HCT116 (cell line): ENCODE results near the gene C14orf132. TPM values are rescaled to one million over a fixed set of nuclear protein-coding genes. Genes with fewer than 3 reads are reported as not detected.

Source experiments
- ATAC-seq: fragments of 200-7000 bp; cut with Tn5 transposase; 2 replicates; pipeline ENCODE4 v1.9.1; 2020; ENCODE audit warnings: mild to moderate bottlenecking, moderate library complexity
- BruUV-seq: library from RNA; stranded (reverse); fragments of 400-500 nt; replicated peaks from 2 replicates; lab custom pipeline; 2021; lab: Mats Ljungman, UMichigan
- CTCF ChIA-PET: fragments of 300-600 bp; sonication (Branson Sonifier 250); formaldehyde crosslinking; loops from one replicate; lab custom pipeline; 2021; ENCODE audit warnings: antibody characterized with exemption; lab: Charles Lee
- POLR2A ChIA-PET: fragments of 300-600, 350-600 bp; sonication (Branson Sonifier 250); formaldehyde crosslinking; loops from one replicate; lab custom pipeline; 2021; ENCODE audit warnings: antibody characterized with exemption; lab: Charles Lee
- RAD21 ChIA-PET, 2 experiments: fragments of 300-600 bp; sonication (Branson Sonifier 250); formaldehyde crosslinking; loops; one replicate each; lab custom pipeline; 2023; ENCODE audit warnings: low total read pairs in 2 of 2; ENCODE audit not compliant: uncharacterized antibody in 2 of 2, unreplicated experiment in 2 of 2, low non-redundant PET in 1 of 2; lab: Charles Lee
- DNase-seq: peaks from one replicate; pipeline ENCODE4 v3.0.0-alpha.2; 2010; ENCODE audit warnings: low read depth, low spot score
- H2AFZ ChIP-seq: fragments of 200-600 bp; shearing (Covaris generic), sonication (generic); 2 replicates; pipeline ENCODE4 v1.6.1; 2017; ENCODE audit warnings: low read depth, mixed run types, mixed read lengths, antibody characterized with exemption, low read length; ENCODE audit not compliant: poor library complexity, severe bottlenecking
- H3K27ac ChIP-seq: 2 replicates; pipeline ENCODE4 v1.5.1; 2012; ENCODE audit warnings: low read depth, low read length
- H3K27me3 ChIP-seq: fragments of 200-600 bp; sonication (generic); 2 replicates; pipeline ENCODE4 v1.6.1; 2016; ENCODE audit warnings: mixed run types, low read length, mixed read lengths; ENCODE audit not compliant: insufficient read depth
- H3K36me3 ChIP-seq, 2 experiments: fragments of 200-500 bp in 1 of 2; fragments of 200-600 bp in 1 of 2; sonication (Bioruptor generic) in 1 of 2; sonication (generic) in 1 of 2; 2 replicates each; pipeline versions ENCODE4 v1.5.1 to v1.6.1; 2014 to 2016; ENCODE audit warnings: low read length in 2 of 2, inconsistent platforms in 1 of 2, mixed read lengths in 1 of 2, mixed run types in 1 of 2; ENCODE audit not compliant: insufficient read depth in 2 of 2, control insufficient read depth in 1 of 2
- H3K4me1 ChIP-seq, 2 experiments: fragments of 200-600 bp in 1 of 2; sonication (generic) in 1 of 2; 2 replicates each; pipeline versions ENCODE4 v1.5.1 to v1.6.1; 2012 to 2017; ENCODE audit warnings: low read length in 2 of 2, inconsistent platforms in 1 of 2, mild to moderate bottlenecking in 1 of 2, mixed read lengths in 1 of 2, mixed run types in 1 of 2, moderate library complexity in 1 of 2; ENCODE audit not compliant: insufficient read depth in 2 of 2, control insufficient read depth in 1 of 2
- H3K4me2 ChIP-seq: fragments of 200-600 bp; sonication (generic); 2 replicates; pipeline ENCODE4 v1.6.1; 2017; ENCODE audit warnings: mixed run types, low read length, mixed read lengths
- H3K4me3 ChIP-seq, 2 experiments: fragments of 200-600 bp in 1 of 2; sonication (generic) in 1 of 2; replicated peaks in 1 of 2; 2 replicates each; pipeline ENCODE4 v1.5.1; 2011 to 2016; ENCODE audit warnings: low read length in 2 of 2, control low read depth in 1 of 2, low read depth in 1 of 2, mild to moderate bottlenecking in 1 of 2, mixed read lengths in 1 of 2, mixed run types in 1 of 2
- H3K79me2 ChIP-seq: fragments of 200-600 bp; sonication (generic); 2 replicates; pipeline ENCODE4 v1.6.1; 2017; ENCODE audit warnings: mild to moderate bottlenecking, mixed run types, low read length, moderate library complexity, mixed read lengths; ENCODE audit not compliant: insufficient read depth
- H3K9ac ChIP-seq: fragments of 200-600 bp; sonication (generic); 2 replicates; pipeline ENCODE4 v1.6.1; 2016; ENCODE audit warnings: low read length, mixed read lengths
- H3K9me2 ChIP-seq: fragments of 200-600 bp; sonication (generic), shearing (Covaris generic); 2 replicates; pipeline ENCODE4 v1.6.1; 2017; ENCODE audit warnings: mixed run types, mild to moderate bottlenecking, moderate library complexity; ENCODE audit not compliant: insufficient read depth
- H3K9me3 ChIP-seq, 2 experiments: fragments of 200-500 bp in 1 of 2; fragments of 200-600 bp in 1 of 2; sonication (Bioruptor generic) in 1 of 2; sonication (generic) in 1 of 2; 2 replicates each; pipeline ENCODE4 v1.6.1; 2014 to 2017; ENCODE audit warnings: low read length in 2 of 2, mixed read lengths in 2 of 2, inconsistent platforms in 1 of 2, low read depth in 1 of 2, mild to moderate bottlenecking in 1 of 2, mixed run types in 1 of 2, moderate library complexity in 1 of 2; ENCODE audit not compliant: control insufficient read depth in 1 of 2, insufficient read depth in 1 of 2
- H4K20me1 ChIP-seq: fragments of 200-600 bp; sonication (generic), shearing (Covaris generic); 2 replicates; pipeline ENCODE4 v1.6.1; 2017; ENCODE audit warnings: mixed run types, mild to moderate bottlenecking, moderate library complexity; ENCODE audit not compliant: insufficient read depth
- CBX3 ChIP-seq: IDR thresholded peaks from 2 replicates; pipeline ENCODE4 v1.6.1; 2012; ENCODE audit warnings: low read depth
- EZH2 ChIP-seq: fragments of 200-600 bp; sonication (generic); IDR thresholded peaks from 2 replicates; pipeline ENCODE4 v1.6.1; 2017; ENCODE audit warnings: antibody characterized with exemption, mixed run types
- FOSL1 ChIP-seq: IDR thresholded peaks from 2 replicates; pipeline ENCODE4 v1.6.1; 2012; ENCODE audit warnings: low read depth
- JUND ChIP-seq: IDR thresholded peaks from 2 replicates; pipeline ENCODE4 v1.6.1; 2012
- SRF ChIP-seq: IDR thresholded peaks from 2 replicates; pipeline ENCODE4 v1.6.1; 2012; ENCODE audit warnings: low read depth
- TCF7L2 ChIP-seq: IDR thresholded peaks from 2 replicates; pipeline ENCODE4 v1.7.0; 2011; ENCODE audit warnings: borderline replicate concordance, inconsistent platforms; ENCODE audit not compliant: insufficient read depth, insufficient read length; ENCODE audit errors: extremely low read depth
- YY1 ChIP-seq: IDR thresholded peaks from 2 replicates; pipeline ENCODE4 v1.6.1; 2011; ENCODE audit warnings: low read length, low read depth, moderate library complexity, mild to moderate bottlenecking; ENCODE audit not compliant: insufficient replicate concordance; ENCODE audit errors: extremely low read depth
- intact Hi-C: fragments of 100-400 bp; cut with micrococcal nuclease; formaldehyde crosslinking; loops from 2 replicates; pipeline ENCODE4 v1.10.0; 2022
- total RNA-seq: library from RNA; stranded (reverse); gene quantifications from one replicate; pipeline ENCODE4 v1.2.1, GENCODE V29; 2021; ENCODE audit not compliant: unreplicated experiment
- TF ChIP-seq, protein P1 (sequence below): IDR thresholded peaks from 2 replicates; pipeline ENCODE4 v1.6.1; 2012

Gene C14orf132
- total RNA-seq, 1 experiment from 2014 or later, result 3.4 TPM

DNA sequence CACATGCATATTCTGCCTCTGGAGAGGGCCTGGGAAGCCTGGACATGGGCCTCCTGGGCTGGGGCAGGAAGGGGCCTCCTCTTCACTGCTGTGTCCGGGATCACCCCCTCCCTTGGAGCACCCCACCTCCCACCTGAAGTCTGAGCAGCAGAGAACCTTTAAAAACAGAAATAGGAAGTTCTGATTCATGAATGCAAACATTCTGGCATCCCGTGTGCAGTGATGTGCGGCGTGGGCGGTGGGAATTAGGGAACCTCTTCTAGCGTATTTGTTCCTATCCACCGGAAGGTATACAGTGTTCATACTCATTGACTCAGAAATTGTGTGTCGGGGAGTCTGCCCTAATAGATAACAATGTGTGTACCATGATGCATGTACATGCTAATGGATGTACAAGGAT, 46.2 kb downstream of the C14orf132 start:
- no peaks in the 10 kb centered on the region; a peak in 1 of 4 replicates for H3K36me3 ChIP-seq
- intact Hi-C loops, result no loop called here
- H3K9me3 ChIP-seq, result no peaks in the 10 kb centered on the region
- H3K9me2 ChIP-seq, result no peaks in the 10 kb centered on the region
- H3K4me1 ChIP-seq, result peaks cover 11 to 30% of the 10 kb centered on the region in 2 experiments
- BruUV-seq, result no TSS peak
- ChIA-PET CTCF (interaction anchor here (1.5 kb wide), 1 partner anchor 13 kb away, joined by 5 read pairs; no protein-coding TSS in a partner anchor), POLR2A (no interaction called here), RAD21 (no interaction called here)
- no peak overlapping the region for H3K4me3 ChIP-seq
- DNase-seq (no peak), ATAC-seq (no peak)
- H3K27ac ChIP-seq, result no peak overlapping the region
- H4K20me1 ChIP-seq, result no peaks in the 10 kb centered on the region
- no peak for TF ChIP-seq TCF7L2
- no peak for TF ChIP-seq YY1
- TF ChIP-seq FOSL1, result no peak
- TF ChIP-seq, protein P1, sequence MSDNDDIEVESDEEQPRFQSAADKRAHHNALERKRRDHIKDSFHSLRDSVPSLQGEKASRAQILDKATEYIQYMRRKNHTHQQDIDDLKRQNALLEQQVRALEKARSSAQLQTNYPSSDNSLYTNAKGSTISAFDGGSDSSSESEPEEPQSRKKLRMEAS, result no peak
- no peak for TF ChIP-seq JUND
- no peak for TF ChIP-seq SRF
- H3K4me2 ChIP-seq, result peak overlapping the region; percentile 55
- no peak overlapping the region for H3K9ac ChIP-seq
- no peaks in the 10 kb centered on the region for H3K79me2 ChIP-seq
- no peak overlapping the region for H2AFZ ChIP-seq
- H3K27me3 ChIP-seq, result no peaks in the 10 kb centered on the region

DNA sequence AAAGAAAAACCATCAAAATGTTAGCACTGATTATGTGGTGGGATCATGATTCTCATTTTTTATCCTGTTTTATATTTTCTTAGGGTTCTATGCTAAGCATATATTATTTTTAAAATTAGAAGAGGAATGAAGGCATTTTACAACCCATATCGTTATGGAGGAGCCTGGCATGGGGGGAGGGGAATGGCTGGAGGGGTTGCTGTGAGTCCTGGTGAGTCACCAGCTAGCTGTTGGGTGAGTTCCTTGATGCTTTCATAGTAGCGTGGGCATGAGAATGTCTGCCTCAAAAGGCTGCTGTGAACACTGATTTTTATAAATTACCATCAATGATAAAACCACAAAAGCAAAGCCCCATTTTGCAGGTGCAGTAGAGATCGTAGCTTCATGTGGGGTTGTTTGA, 46.9 kb downstream of the C14orf132 start:
- Histone ChIP-seq H3K27ac (no peak overlapping the region), H3K36me3 (no peaks in the 10 kb centered on the region; a peak in 1 of 4 replicates), H4K20me1 (no peaks in the 10 kb centered on the region), H3K4me2 (peak overlapping the region; percentile 55), H3K4me1 (peaks cover 11 to 30% of the 10 kb centered on the region in 2 experiments), H2AFZ (no peak overlapping the region), H3K4me3 (no peak overlapping the region), H3K9me3 (no peaks in the 10 kb centered on the region), H3K9ac (no peak overlapping the region), H3K9me2 (no peaks in the 10 kb centered on the region), H3K27me3 (no peaks in the 10 kb centered on the region), H3K79me2 (no peaks in the 10 kb centered on the region)
- TF ChIP-seq JUND (peak; percentile 52), CBX3 (0 out of 2 replicates have a peak, but pooled peaks have one; percentile 16), FOSL1 (peak; percentile 62), EZH2 (no peak)
- ChIA-PET RAD21 (no interaction called here), POLR2A (no interaction called here), CTCF (interaction anchor here (1.0 to 1.5 kb wide), 2 partner anchors 13 to 87 kb away, joined by 5 to 6 read pairs; no protein-coding TSS in a partner anchor)
- intact Hi-C loops, result no loop called here
- BruUV-seq, result no TSS peak
- DNase-seq, result no peak
- peak; percentile 54; the same call in 1 of the 2 replicates for ATAC-seq
